GM18517 (cell line): ENCODE measurements around the gene B3GNT4.
"Not testable (repeated sequence)": the region's sequence is repeated elsewhere in the genome, so short reads cannot be mapped to it uniquely, and the experiment has no call there.

Experiments used
- ATAC-seq: cut with Tn5 transposase; IDR thresholded peaks from one replicate; pipeline ENCODE4 v1.9.1; 2021; ENCODE audit warnings: mild to moderate bottlenecking, moderate library complexity; ENCODE audit not compliant: unreplicated experiment

B3GNT4 gene

GRCh38 chr12:122203301-122204166 is at the start of gene B3GNT4:
Gene B3GNT4 (plus strand): TSS chr12:122203709. CDS start chr12:122204619, 910 bp downstream.
- ATAC-seq: no peak

DNA sequence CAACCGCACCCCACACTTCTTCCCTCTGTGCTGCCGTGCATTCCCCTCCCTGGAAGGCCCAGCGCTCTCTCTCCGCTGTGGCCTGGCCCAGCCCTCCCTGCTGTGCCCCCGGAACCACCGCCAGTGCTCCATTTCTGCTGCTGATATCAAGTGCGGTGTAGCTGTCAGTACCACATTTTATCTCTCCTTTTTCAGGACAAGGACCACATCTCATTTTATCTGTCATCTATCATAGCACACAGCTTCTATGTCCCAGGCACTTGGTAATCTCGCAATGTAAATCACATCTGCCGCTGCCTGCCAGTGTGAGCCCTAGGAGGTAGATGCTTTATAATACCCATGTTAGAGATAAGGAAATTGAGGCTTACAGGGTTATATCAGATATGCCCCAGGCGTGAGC is 47.8 kb upstream of the B3GNT4 start:
- ATAC-seq: no peak

- ATAC-seq: no peak
These were observed 44.7 kb upstream of the B3GNT4 start for GRCh38 chr12:122158700-122159285.

DNA sequence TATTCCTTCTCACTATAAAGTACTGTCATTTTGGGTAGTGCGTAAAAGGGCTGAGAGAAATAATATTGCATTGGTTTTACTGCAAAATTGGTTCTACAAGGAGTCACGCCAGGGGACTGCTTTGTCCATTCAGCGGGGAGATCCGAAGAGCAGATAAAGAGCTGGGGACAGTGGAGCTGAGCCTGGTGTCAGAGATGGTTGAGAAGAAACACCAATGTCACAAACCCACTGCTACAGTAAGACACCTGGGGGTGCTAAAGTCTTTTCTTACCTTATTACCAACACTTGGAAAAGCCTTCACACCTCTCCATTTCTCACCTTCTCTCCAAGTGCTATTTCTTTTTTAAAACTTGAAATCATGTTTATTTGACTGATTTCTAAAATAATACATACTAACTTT is 43.6 kb upstream of the B3GNT4 start:
- no peak for ATAC-seq

GRCh38 chr12:122160761-122161160 is 42.7 kb upstream of the B3GNT4 start:
- ATAC-seq: no peak

DNA sequence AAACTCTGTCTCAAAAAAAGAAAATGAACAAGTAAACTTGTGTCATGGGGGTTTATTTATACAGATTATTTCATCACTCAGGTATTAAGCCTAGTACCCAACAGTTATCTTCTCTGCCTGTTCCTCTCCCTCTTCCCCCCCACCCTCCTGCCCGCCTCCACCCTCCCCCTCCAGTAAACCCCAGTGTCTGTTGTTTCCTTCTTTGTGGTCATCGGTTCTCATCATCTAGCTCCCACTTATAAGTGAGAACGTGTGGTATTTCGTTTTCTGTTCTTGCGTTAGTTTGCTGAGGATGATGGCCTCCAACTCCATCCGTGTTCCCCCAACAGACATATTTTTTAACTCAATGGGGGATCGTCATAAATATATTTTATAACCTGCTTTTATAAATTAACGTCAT is 41.8 kb upstream of the B3GNT4 start:
- ATAC-seq: no peak

DNA sequence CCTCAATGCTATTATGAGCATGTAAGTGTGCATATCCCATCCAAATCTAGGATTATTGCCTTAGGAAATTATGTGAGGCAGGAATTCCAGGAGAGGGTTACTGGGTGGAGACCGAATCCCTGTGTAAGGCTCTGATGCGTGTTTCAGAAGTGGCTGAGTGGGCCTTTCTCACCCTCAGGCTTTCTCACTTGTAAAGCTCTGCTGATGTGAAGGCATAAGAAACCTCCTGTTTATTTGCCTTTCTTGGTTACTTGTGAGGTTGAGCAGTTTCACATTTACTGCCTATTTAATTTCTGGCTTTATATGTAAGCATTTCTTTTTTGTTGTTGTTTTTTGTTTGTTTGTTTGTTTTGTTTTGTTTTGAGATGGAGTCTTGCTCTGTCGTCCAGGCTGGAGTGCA is 40.5 kb upstream of the B3GNT4 start:
- ATAC-seq: no peak

DNA sequence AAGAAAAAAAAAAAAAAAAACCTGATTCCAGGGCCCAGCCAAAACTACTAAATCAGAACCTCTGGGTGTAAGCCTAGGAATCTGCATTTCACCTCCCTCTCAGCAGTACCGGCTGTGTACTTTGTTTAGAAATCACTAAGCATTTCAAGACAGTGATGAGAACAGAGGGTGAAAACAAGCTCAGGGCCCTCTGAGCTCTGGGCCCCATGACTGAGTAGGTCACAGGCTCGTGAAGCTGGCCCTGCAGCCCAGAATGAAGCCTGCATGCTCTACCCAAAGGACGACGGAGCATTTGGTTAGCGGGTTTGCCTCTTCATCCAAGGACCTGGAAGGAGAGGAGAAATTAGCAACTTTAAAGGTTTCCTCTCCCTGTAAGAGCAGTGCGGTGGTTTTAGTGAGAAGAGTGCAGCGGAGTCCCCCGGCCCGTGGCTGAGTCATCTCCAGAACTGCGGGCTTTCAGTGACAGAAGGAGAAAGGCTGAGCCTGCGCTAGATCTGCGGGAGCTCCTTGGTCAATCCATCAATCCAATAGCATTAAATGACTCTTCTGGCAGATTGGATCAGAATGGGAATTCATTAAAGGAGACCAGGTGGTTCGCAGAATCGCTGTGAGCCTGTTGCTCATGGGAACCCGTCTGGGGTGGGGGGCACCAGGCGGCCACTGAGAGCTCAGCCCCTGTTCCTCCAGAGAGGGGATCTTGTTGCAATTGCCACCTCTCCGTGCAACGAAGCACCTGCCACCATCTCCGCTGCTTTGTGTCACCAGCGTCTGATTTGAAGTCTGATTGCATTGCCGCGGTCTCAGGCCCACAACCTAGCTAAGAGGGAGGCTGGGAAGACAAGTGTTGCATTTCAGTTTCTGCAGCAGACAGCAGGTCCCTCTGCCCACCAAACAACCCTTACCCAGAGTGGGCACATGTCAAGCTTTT is 36.8 kb upstream of the B3GNT4 start:
- no peak for ATAC-seq

DNA sequence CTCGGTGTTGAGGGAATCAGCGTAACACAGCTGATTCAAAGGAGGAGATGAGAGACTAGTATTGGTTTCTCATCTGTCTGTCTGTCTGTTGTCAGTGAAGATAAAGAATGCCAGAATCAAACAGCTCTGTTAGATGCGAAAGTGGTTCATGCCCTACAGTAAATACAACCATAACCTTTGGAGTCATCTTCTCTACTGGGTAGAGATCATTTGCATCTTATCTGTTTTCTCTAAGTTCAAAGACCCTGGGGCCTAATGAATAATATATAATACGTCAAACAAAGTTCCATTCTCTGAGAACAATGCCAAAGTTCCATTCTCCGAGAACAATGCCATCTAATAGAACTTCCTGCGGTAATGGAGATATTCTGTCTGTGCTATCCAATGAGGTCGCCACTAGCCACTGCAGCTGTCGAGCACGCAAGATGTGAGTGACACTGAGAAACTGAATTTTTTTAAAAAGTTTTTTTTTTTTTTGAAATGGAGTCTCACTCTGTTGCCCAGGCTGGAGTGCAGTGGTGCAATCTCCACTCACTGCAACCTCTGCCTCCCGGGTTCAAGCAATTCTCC is 36.1 kb upstream of the B3GNT4 start:
- ATAC-seq: no peak

DNA sequence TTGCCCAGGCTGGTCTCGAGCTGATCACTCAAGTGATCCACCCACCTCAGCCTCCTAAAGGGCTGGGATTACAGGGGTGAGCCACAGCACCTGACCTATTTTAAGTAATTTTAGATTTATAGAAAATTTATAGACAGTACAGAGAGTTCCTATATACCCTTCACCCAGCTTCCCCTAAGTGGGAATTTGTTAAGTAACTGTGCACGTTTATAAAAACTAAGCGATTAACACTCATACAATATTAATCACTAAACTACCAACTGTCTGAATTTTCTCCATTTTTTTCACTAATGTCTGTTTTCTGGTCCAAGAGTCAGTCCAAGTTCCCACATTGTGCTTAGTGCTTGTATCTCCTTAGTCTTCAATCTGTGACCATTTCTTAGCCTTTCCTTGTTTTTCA is 35.0 kb upstream of the B3GNT4 start:
- no peak for ATAC-seq

GRCh38 chr12:122171399-122171798 is 32.1 kb upstream of the B3GNT4 start:
- no peak for ATAC-seq

DNA sequence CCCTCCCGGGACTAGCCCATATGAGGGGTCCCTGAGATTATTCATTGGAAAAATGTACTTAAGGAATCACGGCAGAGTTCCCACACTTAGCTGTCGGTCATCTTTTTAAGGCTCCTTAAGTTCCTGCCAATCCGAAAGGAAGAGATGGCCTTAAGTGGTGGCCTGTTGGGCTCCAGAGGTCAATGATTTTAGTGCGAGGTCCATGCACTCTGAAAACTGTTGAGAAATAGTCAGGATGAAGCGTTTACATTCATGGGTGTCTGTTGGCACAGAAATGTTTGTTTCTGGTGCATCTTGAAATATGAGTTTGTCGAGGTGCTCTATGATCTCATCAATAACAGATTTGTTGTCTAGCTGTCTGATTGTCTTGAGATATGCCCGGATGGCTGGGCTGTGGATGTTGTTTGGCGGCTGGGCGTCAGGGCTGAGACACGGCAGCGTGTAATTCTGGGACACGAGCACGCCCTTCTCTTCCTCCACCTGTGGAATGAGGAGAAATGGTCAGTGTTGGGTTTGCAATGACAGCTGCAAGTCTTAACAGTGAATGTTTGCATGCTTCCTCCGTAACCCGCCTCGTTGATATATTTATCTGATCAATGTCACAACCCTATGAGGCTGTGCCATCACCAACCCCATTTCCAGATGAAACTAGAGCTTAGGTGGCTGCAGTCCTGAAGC is 31.1 kb upstream of the B3GNT4 start:
- no peak for ATAC-seq

DNA sequence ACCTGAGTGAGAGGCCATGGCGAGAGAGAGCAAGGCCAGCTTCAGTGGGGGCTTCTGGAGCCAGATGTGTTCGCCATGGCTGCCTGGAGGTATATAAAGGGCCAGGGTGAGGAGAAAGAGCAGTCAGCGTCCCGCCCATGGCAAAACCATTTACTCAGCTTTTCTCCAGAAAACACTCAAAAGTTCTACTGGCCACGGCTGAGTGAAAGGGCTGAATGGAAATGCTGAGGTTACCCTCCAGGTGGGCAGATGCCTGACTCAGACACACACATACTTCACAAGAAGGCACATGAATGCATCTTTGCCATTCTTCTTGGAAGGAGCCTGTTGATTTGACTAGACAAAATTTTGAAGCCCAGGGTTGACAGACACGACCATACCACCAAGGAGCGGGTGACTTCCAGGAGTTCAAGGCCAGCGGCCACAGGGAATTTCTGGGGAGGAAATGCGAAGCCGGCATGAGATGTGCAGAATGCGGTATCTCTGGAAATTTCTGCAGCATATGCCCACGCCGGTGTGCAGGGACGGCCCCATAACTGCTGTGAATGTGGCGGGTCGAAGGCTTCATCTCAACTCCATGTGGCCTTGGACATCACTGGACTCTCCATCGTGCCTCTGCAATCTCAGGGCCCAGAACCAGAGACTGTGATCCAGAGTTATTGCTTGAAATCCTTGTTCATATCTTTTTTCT is 29.2 kb upstream of the B3GNT4 start, which contains the start of gene IL31:
TSS of gene IL31 (minus strand) at position 67 of the 691 bp plus-strand sequence. CDS start at position 18, 49 bp downstream.
- no peak for ATAC-seq

GRCh38 chr12:122176473-122176872 is 27.0 kb upstream of the B3GNT4 start:
- ATAC-seq: not testable (repeated sequence)

GRCh38 chr12:122182887-122183587 is 20.5 kb upstream of the B3GNT4 start, which contains the start of gene LRRC43:
Gene LRRC43 (plus strand): TSS chr12:122183123. CDS start chr12:122183145, 22 bp downstream.
- ATAC-seq: no peak

GRCh38 chr12:122183588-122183940 is 19.9 kb upstream of the B3GNT4 start:
- no peak for ATAC-seq

GRCh38 chr12:122184517-122184916 is 19.0 kb upstream of the B3GNT4 start:
- no peak for ATAC-seq

DNA sequence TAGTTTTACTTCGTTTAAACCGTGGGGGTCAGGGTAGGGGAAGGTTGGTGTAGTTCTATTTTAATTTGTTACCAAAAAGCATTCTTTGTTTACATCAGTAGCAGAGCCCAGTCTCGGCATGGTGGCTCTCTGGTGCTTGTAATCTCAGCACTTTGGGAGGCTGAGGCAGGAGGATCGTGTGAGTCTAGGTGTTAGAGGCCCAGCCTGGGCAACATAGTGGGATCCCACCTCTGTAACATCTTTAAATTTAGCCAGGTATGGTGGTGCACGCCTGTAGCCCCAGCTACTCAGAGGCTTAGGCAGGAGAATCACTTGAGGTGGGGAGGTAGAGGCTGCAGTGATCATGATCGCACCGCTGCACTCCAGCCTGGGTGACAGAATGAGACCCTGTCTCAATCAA is 18.4 kb upstream of the B3GNT4 start:
- ATAC-seq: no peak

DNA sequence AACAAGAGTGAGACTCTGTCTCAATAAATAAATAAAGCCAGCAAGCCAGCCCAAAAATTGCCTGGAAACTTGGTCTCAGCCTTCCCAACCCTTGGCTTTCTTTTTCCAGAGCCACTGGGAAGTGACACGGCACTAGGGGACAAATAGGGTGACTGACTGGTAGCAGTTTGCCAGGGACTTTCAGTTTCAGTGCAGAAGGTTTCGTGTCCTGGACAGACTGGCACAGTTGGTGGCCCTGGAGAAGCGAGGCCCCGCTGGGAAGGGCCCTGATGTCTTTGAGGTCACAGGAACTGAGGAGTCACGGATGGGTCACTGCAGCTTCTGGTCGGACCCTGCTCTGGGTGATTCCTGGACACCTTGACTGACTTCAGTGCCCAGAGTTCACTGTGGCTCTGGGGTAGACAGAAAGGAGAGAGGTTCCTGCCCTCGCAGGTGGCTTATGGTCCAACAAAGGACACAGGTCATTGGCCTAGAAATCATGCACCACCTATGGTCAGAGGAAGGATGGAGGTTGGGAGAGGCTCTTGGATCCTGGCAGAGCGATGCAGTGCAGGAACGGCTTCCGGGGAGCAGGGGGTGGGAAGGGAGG is 17.9 kb upstream of the B3GNT4 start:
- ATAC-seq: no peak
